ENCODE data around the gene EGFR.

- TF ChIP-seq CTCF (IDR thresholded peaks at IDR 0.05; ENCODE audit: borderline replicate concordance, extremely low read depth, low read length, poor library complexity, severe bottlenecking) (no peak), EZH2 (IDR thresholded peaks at IDR 0.05; ENCODE audit: borderline replicate concordance, low read depth, low read length, severe bottlenecking) (no peak)
Observed at GRCh38 chr7:55056577-55057480, 38.0 kb downstream of the EGFR start.
